H1 (cell line): Measurements from ENCODE around the gene FANK1. TPM values are rescaled to one million over a fixed set of nuclear protein-coding genes. Genes with fewer than 3 reads are reported as not detected.

Experiments
- BACH1 ChIP-seq: IDR thresholded peaks from 2 replicates; pipeline ENCODE4 v1.6.1; 2012; ENCODE audit warnings: low read length, improper control_type of control experiment
- CBX5 ChIP-seq: fragments of 300-800, 300-1000 bp; sonication (generic); IDR thresholded peaks from 2 replicates; pipeline ENCODE4 v1.7.1; 2016; ENCODE audit warnings: antibody characterized with exemption, low read length, low read depth
- HDAC6 ChIP-seq: IDR thresholded peaks from one replicate; pipeline ENCODE4 v1.7.1; 2012; ENCODE audit warnings: low read depth, mild to moderate bottlenecking, inconsistent platforms, low read length, moderate library complexity
- MAFK ChIP-seq: IDR thresholded peaks from 2 replicates; pipeline ENCODE4 v1.6.1; 2012; ENCODE audit warnings: low read depth, mild to moderate bottlenecking, improper control_type of control experiment, low read length
- NANOG ChIP-seq: IDR thresholded peaks from 2 replicates; pipeline ENCODE4 v1.6.1; 2011; ENCODE audit warnings: low read length, low read depth, mild to moderate bottlenecking, inconsistent platforms; ENCODE audit not compliant: insufficient read depth, poor library complexity, severe bottlenecking
- TAF7 ChIP-seq: optimal IDR thresholded peaks from 2 replicates; pipeline ENCODE3; 2011; ENCODE audit warnings: low read depth, mild to moderate bottlenecking, inconsistent platforms, low read length, moderate library complexity, borderline replicate concordance
- polyA plus RNA-seq, 7 experiments: library from polyadenylated mRNA; depleted of rRNA in 3 of 7; stranded (reverse) in 5 of 7; unstranded in 2 of 7; fragments of >200 nt in 5 of 7; fragments of 200-250 nt in 2 of 7; gene quantifications; 1 replicate in 5 of 7; 2 replicates in 1 of 7; 4 replicates in 1 of 7; pipeline versions ENCODE4 v1.2.1 to v1.2.3, GENCODE V29; 2011 to 2013; ENCODE audit warnings: missing spikeins in 2 of 7, mixed read lengths in 2 of 7
- total RNA-seq: library from RNA; stranded (reverse); fragmentation: NEBNext Ultra II Directional; extraction: Animal tissue kit (Norgen Biotek cat#: 25700); gene quantifications from 2 replicates; pipeline ENCODE4 v1.2.1, GENCODE V29; 2021

The FANK1 gene
- total and polyA plus RNA-seq, 2 of the 8 experiments (the other 6 are each of a cell fraction or from before 2014, with no cell fraction given): 1.2 TPM; not detected in 1

- TF ChIP-seq TAF7: no peak
- TF ChIP-seq NANOG: no peak
- no peak for TF ChIP-seq HDAC6
- TF ChIP-seq BACH1: no peak
- TF ChIP-seq MAFK: no peak
- no peak for TF ChIP-seq CBX5
These were observed 65.8 kb downstream of the FANK1 start (continued) for GRCh38 chr10:125962200-125962599.
